ENCODE data around the gene FMR1NB. TPM values are rescaled to one million over a fixed set of nuclear protein-coding genes. Genes with fewer than 3 reads are reported as not detected.

Gene FMR1NB
- total RNA-seq, 1 experiment from 2014 or later = not detected

DNA sequence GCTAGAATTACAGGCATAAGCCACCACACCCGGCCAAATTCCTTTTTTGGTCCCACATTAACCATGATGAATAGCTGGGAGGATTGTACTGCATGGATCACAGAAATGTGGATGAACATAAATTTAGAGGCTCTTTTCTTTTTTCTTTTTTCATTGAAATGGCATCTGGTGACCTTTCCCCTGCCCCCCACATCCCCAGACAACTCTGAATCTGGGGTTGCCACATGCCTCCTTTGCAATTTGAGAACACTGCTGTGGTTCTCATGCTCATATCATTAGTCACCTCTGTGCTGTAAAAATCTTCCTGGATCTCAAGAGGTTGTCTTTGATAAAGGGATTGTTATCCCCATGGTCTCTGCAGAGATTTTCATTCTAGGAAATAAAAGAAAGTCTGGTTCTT is 22.8 kb upstream of the FMR1NB start:
- CTCF ChIA-PET = no interaction called here
- TF ChIP-seq, protein P1, sequence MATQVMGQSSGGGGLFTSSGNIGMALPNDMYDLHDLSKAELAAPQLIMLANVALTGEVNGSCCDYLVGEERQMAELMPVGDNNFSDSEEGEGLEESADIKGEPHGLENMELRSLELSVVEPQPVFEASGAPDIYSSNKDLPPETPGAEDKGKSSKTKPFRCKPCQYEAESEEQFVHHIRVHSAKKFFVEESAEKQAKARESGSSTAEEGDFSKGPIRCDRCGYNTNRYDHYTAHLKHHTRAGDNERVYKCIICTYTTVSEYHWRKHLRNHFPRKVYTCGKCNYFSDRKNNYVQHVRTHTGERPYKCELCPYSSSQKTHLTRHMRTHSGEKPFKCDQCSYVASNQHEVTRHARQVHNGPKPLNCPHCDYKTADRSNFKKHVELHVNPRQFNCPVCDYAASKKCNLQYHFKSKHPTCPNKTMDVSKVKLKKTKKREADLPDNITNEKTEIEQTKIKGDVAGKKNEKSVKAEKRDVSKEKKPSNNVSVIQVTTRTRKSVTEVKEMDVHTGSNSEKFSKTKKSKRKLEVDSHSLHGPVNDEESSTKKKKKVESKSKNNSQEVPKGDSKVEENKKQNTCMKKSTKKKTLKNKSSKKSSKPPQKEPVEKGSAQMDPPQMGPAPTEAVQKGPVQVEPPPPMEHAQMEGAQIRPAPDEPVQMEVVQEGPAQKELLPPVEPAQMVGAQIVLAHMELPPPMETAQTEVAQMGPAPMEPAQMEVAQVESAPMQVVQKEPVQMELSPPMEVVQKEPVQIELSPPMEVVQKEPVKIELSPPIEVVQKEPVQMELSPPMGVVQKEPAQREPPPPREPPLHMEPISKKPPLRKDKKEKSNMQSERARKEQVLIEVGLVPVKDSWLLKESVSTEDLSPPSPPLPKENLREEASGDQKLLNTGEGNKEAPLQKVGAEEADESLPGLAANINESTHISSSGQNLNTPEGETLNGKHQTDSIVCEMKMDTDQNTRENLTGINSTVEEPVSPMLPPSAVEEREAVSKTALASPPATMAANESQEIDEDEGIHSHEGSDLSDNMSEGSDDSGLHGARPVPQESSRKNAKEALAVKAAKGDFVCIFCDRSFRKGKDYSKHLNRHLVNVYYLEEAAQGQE (IDR thresholded peaks at IDR 0.05; ENCODE audit: insufficient read depth in 1 of 2, low read depth in 2 of 2, low read length in 1 of 2) = no peak
- no peak for TF ChIP-seq SIN3A (IDR thresholded peaks at IDR 0.05; ENCODE audit: borderline replicate concordance, insufficient read depth, low read depth, low read length)
- no peak for TF ChIP-seq POLR2AphosphoS5 (IDR thresholded peaks at IDR 0.05; ENCODE audit: low read depth, low read length)
- TF ChIP-seq TCF7L2 (IDR thresholded peaks at IDR 0.05; ENCODE audit: low read depth, low read length) = no peak
- TF ChIP-seq, protein P2, sequence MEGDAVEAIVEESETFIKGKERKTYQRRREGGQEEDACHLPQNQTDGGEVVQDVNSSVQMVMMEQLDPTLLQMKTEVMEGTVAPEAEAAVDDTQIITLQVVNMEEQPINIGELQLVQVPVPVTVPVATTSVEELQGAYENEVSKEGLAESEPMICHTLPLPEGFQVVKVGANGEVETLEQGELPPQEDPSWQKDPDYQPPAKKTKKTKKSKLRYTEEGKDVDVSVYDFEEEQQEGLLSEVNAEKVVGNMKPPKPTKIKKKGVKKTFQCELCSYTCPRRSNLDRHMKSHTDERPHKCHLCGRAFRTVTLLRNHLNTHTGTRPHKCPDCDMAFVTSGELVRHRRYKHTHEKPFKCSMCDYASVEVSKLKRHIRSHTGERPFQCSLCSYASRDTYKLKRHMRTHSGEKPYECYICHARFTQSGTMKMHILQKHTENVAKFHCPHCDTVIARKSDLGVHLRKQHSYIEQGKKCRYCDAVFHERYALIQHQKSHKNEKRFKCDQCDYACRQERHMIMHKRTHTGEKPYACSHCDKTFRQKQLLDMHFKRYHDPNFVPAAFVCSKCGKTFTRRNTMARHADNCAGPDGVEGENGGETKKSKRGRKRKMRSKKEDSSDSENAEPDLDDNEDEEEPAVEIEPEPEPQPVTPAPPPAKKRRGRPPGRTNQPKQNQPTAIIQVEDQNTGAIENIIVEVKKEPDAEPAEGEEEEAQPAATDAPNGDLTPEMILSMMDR (IDR thresholded peaks at IDR 0.05) = no peak
- no peaks in the 10 kb centered on the region for H3K4me1 ChIP-seq (ENCODE audit: control insufficient read depth, insufficient read depth, low read length)
- no peak for ATAC-seq
- H3K36me3 ChIP-seq (ENCODE audit: control insufficient read depth, insufficient read depth, low read length) = no peaks in the 10 kb centered on the region
- POLR2A ChIA-PET = no interaction called here
- no TSS peak for BruUV-seq (replicated peaks)
- in situ Hi-C loops (cut with HindIII; ENCODE audit: low pct_unique_long_range_greater_than_20kb, low sequenced_read_pairs) = no loop called here
- H3K4me3 ChIP-seq (ENCODE audit: low read depth in 2 of 2, low read length in 2 of 2) = no peak overlapping the region
- no peaks in the 10 kb centered on the region for H3K27me3 ChIP-seq (ENCODE audit: control insufficient read depth, insufficient read depth, low read length)
- no peak overlapping the region for H3K27ac ChIP-seq (ENCODE audit: low read length)
- no peaks in the 10 kb centered on the region for H3K9me3 ChIP-seq (ENCODE audit: control insufficient read depth, insufficient read depth, low read depth, low read length)
- DNase-seq (ENCODE audit: low read depth, low spot score) = no peak
- intact Hi-C loops (cut with micrococcal nuclease; ENCODE audit: unreplicated experiment) = no loop called here

DNA sequence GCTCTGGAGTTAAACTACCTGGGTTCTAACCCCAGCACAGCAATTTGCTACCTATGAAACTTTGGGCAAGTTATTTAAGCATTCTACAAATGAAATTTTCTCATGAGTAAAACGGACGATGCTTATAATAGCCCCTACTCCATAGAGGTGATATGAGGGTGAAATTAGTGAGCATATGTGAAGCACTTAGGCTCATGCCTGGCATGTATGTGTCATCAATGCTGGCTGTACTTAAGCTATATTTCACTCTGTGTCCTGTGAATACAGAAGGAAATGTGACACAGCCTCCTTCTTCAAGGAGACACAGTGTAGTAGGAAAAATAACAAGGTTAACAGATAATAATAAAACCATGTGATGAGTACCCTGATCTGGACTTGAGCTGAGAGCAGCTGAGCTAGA is 20.4 kb upstream of the FMR1NB start:
- ATAC-seq (no peak), DNase-seq (ENCODE audit: low read depth, low spot score) (no peak)
- POLR2A ChIA-PET = no interaction called here
- no peak overlapping the region for H3K27ac ChIP-seq (ENCODE audit: low read length)
- H3K36me3 ChIP-seq (ENCODE audit: control insufficient read depth, insufficient read depth, low read length) = no peaks in the 10 kb centered on the region
- H3K27me3 ChIP-seq (ENCODE audit: control insufficient read depth, insufficient read depth, low read length) = no peaks in the 10 kb centered on the region
- H3K4me3 ChIP-seq (ENCODE audit: low read depth in 2 of 2, low read length in 2 of 2) = no peak overlapping the region
- BruUV-seq (replicated peaks) = no TSS peak
- TF ChIP-seq TCF7L2 (IDR thresholded peaks at IDR 0.05; ENCODE audit: low read depth, low read length) = no peak
- TF ChIP-seq, protein P1 (IDR thresholded peaks at IDR 0.05; ENCODE audit: insufficient read depth in 1 of 2, low read depth in 2 of 2, low read length in 1 of 2) = no peak
- no peak for TF ChIP-seq POLR2AphosphoS5 (IDR thresholded peaks at IDR 0.05; ENCODE audit: low read depth, low read length)
- TF ChIP-seq, protein P2 (IDR thresholded peaks at IDR 0.05) = no peak
- no peak for TF ChIP-seq SIN3A (IDR thresholded peaks at IDR 0.05; ENCODE audit: borderline replicate concordance, insufficient read depth, low read depth, low read length)
- CTCF ChIA-PET = no interaction called here
- intact Hi-C loops (cut with micrococcal nuclease; ENCODE audit: unreplicated experiment) (no loop called here), in situ Hi-C loops (cut with HindIII; ENCODE audit: low pct_unique_long_range_greater_than_20kb, low sequenced_read_pairs) (no loop called here)
- H3K4me1 ChIP-seq (ENCODE audit: control insufficient read depth, insufficient read depth, low read length) = no peaks in the 10 kb centered on the region
- no peaks in the 10 kb centered on the region for H3K9me3 ChIP-seq (ENCODE audit: control insufficient read depth, insufficient read depth, low read depth, low read length)

Data from Panc1 (cell line).